MCF 10A (cell line): ENCODE results near the gene CRYGC. TPM values are rescaled to one million over a fixed set of nuclear protein-coding genes. Genes with fewer than 3 reads are reported as not detected.

Experiments
- BruUV-seq: library from RNA; stranded (reverse); fragments of 400-500 nt; replicated peaks from 2 replicates; lab custom pipeline; 2021; lab: Mats Ljungman, UMichigan
- CTCF ChIA-PET: fragments of 300-600 bp; sonication (Branson Sonifier 250); formaldehyde crosslinking; extraction: SDS; loops from one replicate; lab custom pipeline; 2021; ENCODE audit warnings: antibody characterized with exemption, inconsistent platforms; lab: Yijun Ruan, JAX
- POLR2A ChIA-PET: fragments of 300-600, 350-650 bp; sonication (Branson Sonifier 250); formaldehyde crosslinking; extraction: SDS; loops from one replicate; lab custom pipeline; 2020; ENCODE audit warnings: antibody characterized with exemption, inconsistent platforms; lab: Yijun Ruan, JAX
- DNase-seq: peaks from one replicate; pipeline ENCODE4 v3.0.0-alpha.2; 2018; ENCODE audit not compliant: unreplicated experiment
- H3K27ac Mint-ChIP-seq: one replicate; pipeline ENCODE4 v1.8.0; 2022; ENCODE audit warnings: mild to moderate bottlenecking, low read depth, mixed read lengths; ENCODE audit not compliant: unreplicated experiment
- H3K27me3 Mint-ChIP-seq: one replicate; pipeline ENCODE4 v1.8.0; 2022; ENCODE audit warnings: mixed read lengths; ENCODE audit not compliant: insufficient read depth, unreplicated experiment
- H3K36me3 Mint-ChIP-seq: one replicate; pipeline ENCODE4 v1.8.0; 2022; ENCODE audit warnings: mild to moderate bottlenecking, moderate library complexity, mixed read lengths; ENCODE audit not compliant: insufficient read depth, unreplicated experiment
- H3K4me1 Mint-ChIP-seq: one replicate; pipeline ENCODE4 v1.8.0; 2022; ENCODE audit warnings: mixed read lengths; ENCODE audit not compliant: insufficient read depth, unreplicated experiment
- H3K4me3 Mint-ChIP-seq: one replicate; pipeline ENCODE4 v1.8.0; 2022; ENCODE audit warnings: mild to moderate bottlenecking, moderate library complexity, mixed read lengths; ENCODE audit not compliant: unreplicated experiment
- H3K9me3 Mint-ChIP-seq: one replicate; pipeline ENCODE4 v1.8.0; 2022; ENCODE audit warnings: mixed read lengths; ENCODE audit not compliant: unreplicated experiment
- intact Hi-C: fragments of 100-400 bp; cut with micrococcal nuclease; formaldehyde crosslinking; loops from 2 replicates; pipeline ENCODE4 v1.14.1; 2022
- total RNA-seq: library from RNA; stranded (reverse); gene quantifications from 2 replicates; pipeline ENCODE4 v1.2.3, GENCODE V29; 2022
- TF ChIP-seq, protein P1 (sequence below): fragments of 200-600 bp; IDR thresholded peaks from one replicate; pipeline ENCODE4 v1.8.0; 2022; ENCODE audit warnings: antibody characterized with exemption, mild to moderate bottlenecking; ENCODE audit not compliant: unreplicated experiment

The CRYGC gene
- total RNA-seq, 1 experiment from 2014 or later, result not detected

DNA sequence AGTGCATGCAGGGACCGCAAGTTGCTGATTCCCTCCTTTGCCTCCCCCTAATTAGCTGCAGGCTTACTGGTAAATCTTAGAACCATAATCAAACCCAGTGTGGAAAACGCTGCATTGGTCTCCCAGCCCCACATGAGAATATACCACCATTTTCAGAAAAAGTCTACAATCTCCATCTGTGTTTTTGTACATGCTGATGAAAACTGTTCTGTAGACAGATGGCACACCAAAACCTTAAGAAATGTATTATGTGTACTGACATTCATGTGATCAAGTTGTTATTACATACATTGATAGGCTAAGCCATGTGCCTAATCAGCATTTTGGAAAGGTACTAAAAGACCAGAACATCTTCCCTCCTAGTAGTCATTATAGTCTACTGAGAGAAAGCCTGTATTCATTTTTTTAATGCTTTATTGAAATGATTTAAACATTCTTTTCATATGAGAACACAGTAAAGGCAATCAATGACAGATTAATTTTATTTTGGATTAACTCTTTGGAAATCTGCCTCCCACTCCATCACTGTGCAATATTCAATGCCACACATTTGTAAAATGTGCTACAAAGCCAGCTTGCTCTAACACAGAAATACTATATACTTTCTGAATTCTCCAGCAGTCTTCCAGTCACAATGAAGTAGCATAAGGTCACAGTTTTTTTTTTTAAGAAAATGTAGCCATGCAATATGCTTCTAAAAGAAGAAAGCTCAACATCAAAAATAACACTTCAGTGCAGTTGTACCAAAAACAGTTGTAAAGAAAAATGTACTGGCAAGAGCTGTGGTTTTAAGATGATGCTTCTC is 35.5 kb upstream of the CRYGC start:
- POLR2A ChIA-PET, result no interaction called here
- no TSS peak for BruUV-seq
- Mint-ChIP-seq H3K36me3 (no peaks in the 10 kb centered on the region), H3K4me1 (no peaks in the 10 kb centered on the region), H3K27me3 (peaks cover 38% of the 10 kb centered on the region), H3K27ac (no peak overlapping the region), H3K4me3 (no peak overlapping the region), H3K9me3 (no peaks in the 10 kb centered on the region)
- CTCF ChIA-PET, result interaction anchor here (0.6 to 5.4 kb wide), 3 partner anchors 10 to 60 kb away, joined by 3 to 37 read pairs (median 5); no protein-coding TSS in a partner anchor
- TF ChIP-seq, protein P1, sequence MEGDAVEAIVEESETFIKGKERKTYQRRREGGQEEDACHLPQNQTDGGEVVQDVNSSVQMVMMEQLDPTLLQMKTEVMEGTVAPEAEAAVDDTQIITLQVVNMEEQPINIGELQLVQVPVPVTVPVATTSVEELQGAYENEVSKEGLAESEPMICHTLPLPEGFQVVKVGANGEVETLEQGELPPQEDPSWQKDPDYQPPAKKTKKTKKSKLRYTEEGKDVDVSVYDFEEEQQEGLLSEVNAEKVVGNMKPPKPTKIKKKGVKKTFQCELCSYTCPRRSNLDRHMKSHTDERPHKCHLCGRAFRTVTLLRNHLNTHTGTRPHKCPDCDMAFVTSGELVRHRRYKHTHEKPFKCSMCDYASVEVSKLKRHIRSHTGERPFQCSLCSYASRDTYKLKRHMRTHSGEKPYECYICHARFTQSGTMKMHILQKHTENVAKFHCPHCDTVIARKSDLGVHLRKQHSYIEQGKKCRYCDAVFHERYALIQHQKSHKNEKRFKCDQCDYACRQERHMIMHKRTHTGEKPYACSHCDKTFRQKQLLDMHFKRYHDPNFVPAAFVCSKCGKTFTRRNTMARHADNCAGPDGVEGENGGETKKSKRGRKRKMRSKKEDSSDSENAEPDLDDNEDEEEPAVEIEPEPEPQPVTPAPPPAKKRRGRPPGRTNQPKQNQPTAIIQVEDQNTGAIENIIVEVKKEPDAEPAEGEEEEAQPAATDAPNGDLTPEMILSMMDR, result no peak
- no peak for DNase-seq
- intact Hi-C loops, result no loop called here

DNA sequence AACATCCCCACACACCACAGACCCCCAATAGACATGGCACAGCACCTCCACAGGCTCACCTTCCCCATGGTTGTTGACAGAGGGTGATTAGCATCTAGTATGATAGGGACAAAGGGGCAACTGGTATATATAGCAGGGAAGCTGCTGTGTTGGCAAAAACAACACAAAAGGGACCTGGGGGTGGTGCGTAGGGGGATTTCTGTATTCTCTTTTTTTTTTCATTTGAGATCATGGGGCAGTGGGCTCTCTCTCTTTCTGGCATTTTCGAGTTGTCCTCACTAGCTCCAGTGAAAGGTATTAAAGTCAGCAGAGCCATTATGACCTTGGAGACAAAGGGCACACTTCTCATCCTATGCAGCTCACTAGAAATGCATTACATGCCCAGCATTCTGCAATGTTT is 33.9 kb upstream of the CRYGC start, which contains the start of gene CRYGA:
Gene CRYGA, minus strand, starts transcription at position 101 of the 400 bp plus-strand sequence. Its CDS starts 33 bp downstream, at position 68.
- peaks cover 30% of the 10 kb centered on the region for H3K27me3 Mint-ChIP-seq
- H3K27ac Mint-ChIP-seq, result no peak within 1 kb of the TSS
- no peak for DNase-seq
- TF ChIP-seq, protein P1, result no peak
- intact Hi-C loops, result no loop called here
- BruUV-seq, result no TSS peak
- ChIA-PET CTCF (interaction anchor here (1.1 to 5.4 kb wide), 2 partner anchors 12 to 61 kb away, joined by 3 to 37 read pairs; no protein-coding TSS in a partner anchor), POLR2A (interaction anchor here (0.5 kb wide), 1 partner anchor 139 kb away, joined by 3 read pairs; no protein-coding TSS in a partner anchor)
- H3K9me3 Mint-ChIP-seq, result no peaks in the 10 kb centered on the region
- H3K4me1 Mint-ChIP-seq, result no peaks in the 10 kb centered on the region
- H3K4me3 Mint-ChIP-seq, result no peak within 1 kb of the TSS
- no peaks in the 10 kb centered on the region for H3K36me3 Mint-ChIP-seq

DNA sequence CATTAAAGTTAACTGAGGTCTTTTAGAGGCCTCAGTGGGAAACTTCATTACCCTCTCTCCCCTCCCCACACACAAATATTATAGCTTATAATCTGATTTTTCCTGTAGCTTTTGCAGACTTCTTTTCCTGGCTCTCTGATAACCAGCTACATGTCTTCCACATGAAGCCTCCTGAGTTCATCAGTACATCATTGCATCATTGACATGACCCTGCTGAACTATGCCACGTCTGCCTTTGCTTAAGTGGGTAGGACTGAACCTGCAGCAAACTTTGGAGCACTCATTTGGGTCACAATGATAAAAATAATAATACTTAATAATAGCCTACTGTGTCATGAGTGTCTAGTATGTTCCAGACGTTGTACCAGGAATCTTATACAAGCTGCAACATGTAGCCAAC is 26.8 kb upstream of the CRYGC start:
- no peaks in the 10 kb centered on the region for H3K9me3 Mint-ChIP-seq
- intact Hi-C loops, result no loop called here
- no peaks in the 10 kb centered on the region for H3K4me1 Mint-ChIP-seq
- TF ChIP-seq, protein P1, result no peak
- no peak for DNase-seq
- H3K36me3 Mint-ChIP-seq, result no peaks in the 10 kb centered on the region
- ChIA-PET POLR2A (interaction anchor here (1.5 kb wide), 1 partner anchor 14 kb away, joined by 4 read pairs; no protein-coding TSS in a partner anchor), CTCF (interaction anchor here (0.7 to 1.6 kb wide), 3 partner anchors 14 to 63 kb away, joined by 3 to 16 read pairs (median 4); no protein-coding TSS in a partner anchor)
- H3K4me3 Mint-ChIP-seq, result no peak overlapping the region
- no peaks in the 10 kb centered on the region for H3K27me3 Mint-ChIP-seq
- no peak overlapping the region for H3K27ac Mint-ChIP-seq
- no TSS peak for BruUV-seq

DNA sequence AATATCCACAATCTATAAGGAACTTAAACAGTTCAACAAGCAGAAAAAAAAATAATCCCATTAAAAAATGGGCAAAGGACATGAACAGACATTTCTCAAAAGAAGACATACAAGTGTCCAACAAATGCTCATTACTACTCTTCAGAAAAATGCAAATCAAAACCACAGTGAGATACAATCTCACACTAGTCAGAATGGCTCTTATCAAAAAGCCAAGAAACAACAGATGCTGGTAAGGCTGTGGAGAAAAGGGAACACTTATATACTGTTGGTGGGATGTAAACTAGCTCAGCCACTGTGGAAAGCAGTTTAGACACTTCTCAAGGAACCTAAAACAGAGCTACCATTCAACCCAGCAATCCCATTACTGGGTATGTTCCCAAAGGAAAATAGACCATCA is 23.5 kb upstream of the CRYGC start:
- TF ChIP-seq, protein P1, result no peak
- no peaks in the 10 kb centered on the region for H3K9me3 Mint-ChIP-seq
- H3K27me3 Mint-ChIP-seq, result no peaks in the 10 kb centered on the region
- ChIA-PET CTCF (interaction anchor here (2.5 kb wide), 1 partner anchor 22 kb away, joined by 12 read pairs; no protein-coding TSS in a partner anchor), POLR2A (interaction anchor here (1.1 kb wide), 1 partner anchor 8 kb away, joined by 3 read pairs; no protein-coding TSS in a partner anchor)
- no peak overlapping the region for H3K27ac Mint-ChIP-seq
- H3K4me3 Mint-ChIP-seq, result no peak overlapping the region
- no peaks in the 10 kb centered on the region for H3K4me1 Mint-ChIP-seq
- H3K36me3 Mint-ChIP-seq, result no peaks in the 10 kb centered on the region
- no peak for DNase-seq
- intact Hi-C loops, result no loop called here
- no TSS peak for BruUV-seq
